Right ventricle myocardium superior (tissue), 1 donor: ENCODE results near the gene MFSD6. TPM values are rescaled to one million over a fixed set of nuclear protein-coding genes. Genes with fewer than 3 reads are reported as not detected.
"Not testable (repeated sequence)": the region's sequence is repeated elsewhere in the genome, so short reads cannot be mapped to it uniquely, and the experiment has no call there.

ENCODE experiments used
- ATAC-seq: fragments of 200-7000 bp; cut with Tn5 transposase; one replicate; pipeline ENCODE4 v1.9.1; 2020; ENCODE audit warnings: mild to moderate bottlenecking; ENCODE audit not compliant: poor library complexity
- DNase-seq: peaks from one replicate; pipeline ENCODE4 v3.0.0-alpha.2; 2020
- intact Hi-C: fragments of 100-400 bp; cut with DNase I; formaldehyde crosslinking; loops from one replicate; pipeline ENCODE4 v1.11.2; 2022
- total RNA-seq: library from RNA; stranded (reverse); fragmentation: NEBNext Ultra II Directional; extraction: Animal tissue kit (Norgen Biotek cat#: 25700); gene quantifications from one replicate; pipeline ENCODE4 v1.2.1, GENCODE V29; 2021
- donor health status: DM: no; HTN: yes; CAD: no; lungs with severe emphysema.

The MFSD6 gene
- total RNA-seq, 1 donor from 2014 or later, result 21.8 TPM

GRCh38 chr2:190425883-190426658 is 17.9 kb downstream of the MFSD6 start:
- no peak for ATAC-seq
- no peak for DNase-seq
- intact Hi-C loops, result no loop called here

- intact Hi-C loops, DNase-seq, ATAC-seq: not testable (repeated sequence)
These were observed 22.7 kb downstream of the MFSD6 start for GRCh38 chr2:190430866-190431265.

DNA sequence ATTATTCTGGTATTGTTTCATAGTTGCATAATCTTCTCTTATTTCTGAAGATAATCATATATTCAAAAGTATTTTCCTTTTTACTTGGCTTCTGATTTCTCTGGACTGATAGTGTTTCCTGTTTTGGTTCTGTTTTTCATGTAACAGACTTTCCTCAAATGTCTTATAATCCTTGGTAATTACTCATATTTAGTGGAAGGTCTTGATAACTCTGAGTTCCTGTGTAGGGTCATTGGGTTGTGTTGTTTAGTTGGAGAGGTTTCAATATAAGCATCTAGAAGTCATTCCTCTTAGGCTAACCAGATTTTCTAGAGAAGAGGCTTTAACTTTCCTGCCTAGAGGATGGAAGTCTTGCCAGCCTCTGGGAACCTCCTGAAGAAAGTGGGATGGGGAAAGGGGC is 23.8 kb downstream of the MFSD6 start:
- no peak for ATAC-seq
- intact Hi-C loops, result no loop called here
- no peak for DNase-seq

- ATAC-seq (no peak), DNase-seq (no peak)
- intact Hi-C loops, result no loop called here
These were observed 24.5 kb downstream of the MFSD6 start for GRCh38 chr2:190432567-190433231.

DNA sequence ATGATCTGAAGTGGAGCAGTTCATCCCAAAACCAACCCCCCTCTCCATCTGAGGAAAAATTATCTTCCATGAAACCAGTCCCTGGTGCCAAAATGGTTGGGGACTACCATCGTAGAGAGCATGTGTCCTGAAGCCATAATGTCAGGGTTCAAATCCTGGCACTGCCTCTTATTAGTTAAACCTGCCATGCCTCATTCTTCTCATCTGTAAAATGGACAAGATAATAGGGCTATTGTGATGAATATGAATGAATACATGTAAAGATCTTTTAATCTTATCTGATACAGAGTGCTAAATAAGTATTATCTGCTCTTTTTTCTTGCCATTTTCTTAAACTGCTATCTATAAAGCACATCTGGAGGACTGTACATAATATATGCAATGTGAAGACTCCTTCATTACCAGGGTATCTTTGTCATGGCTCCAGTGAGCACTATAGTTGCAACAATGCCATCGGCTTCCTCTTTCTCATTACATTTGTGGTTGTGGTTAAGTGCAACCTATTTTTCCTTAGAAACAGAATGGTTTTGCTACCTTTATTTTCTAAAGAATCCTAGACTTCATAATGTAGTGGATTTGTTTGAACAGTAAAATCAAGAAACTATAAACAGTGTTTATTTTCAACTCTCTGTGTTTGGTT is 27.0 kb downstream of the MFSD6 start:
- intact Hi-C loops, result no loop called here
- DNase-seq (no peak), ATAC-seq (no peak)

GRCh38 chr2:190436557-190436956 is 28.4 kb downstream of the MFSD6 start:
- DNase-seq (no peak), ATAC-seq (no peak)
- intact Hi-C loops, result no loop called here

DNA sequence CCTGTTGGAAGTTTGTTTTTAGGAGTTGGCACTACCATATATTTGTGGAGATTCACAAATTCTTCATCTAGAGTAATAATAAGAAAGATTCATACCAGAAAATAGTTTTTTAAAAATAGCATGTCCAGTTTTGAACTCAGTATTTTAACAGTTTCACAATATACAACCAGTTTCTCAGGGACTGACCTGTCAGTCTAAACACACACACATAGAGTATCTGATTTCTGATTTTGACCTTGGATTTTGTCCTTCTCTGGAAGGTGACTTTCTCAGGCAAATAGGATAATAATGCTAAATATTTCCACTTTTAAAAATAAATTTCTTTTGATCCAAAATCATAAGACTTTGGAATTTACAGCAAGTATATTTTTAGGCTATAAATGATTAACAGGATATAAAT is 32.0 kb downstream of the MFSD6 start:
- no peak for ATAC-seq
- intact Hi-C loops, result no loop called here

GRCh38 chr2:190441564-190441963 is 33.4 kb downstream of the MFSD6 start:
- DNase-seq (no peak), ATAC-seq (no peak)
- intact Hi-C loops, result no loop called here

More for the DNA sequence above, 32.0 kb downstream of the MFSD6 start:
- no peak for DNase-seq

DNA sequence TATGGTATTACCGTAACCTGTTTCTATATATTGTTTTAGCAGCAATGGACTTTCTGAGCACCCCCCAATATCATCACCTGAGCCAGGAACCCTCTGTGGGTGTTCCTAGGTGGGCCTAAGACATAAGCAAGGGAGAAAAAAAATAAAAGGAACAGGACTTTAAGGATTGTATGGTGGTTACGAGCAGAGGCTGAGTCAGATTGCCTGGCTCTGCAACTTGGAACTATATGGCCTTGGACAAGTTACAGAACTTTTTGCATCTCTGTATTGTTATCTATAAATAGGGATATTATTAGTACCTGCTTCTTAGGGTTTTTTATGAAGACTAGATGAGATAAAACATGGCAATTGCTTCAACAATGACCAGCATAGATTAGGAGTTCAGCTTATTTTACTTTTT is 34.9 kb downstream of the MFSD6 start:
- DNase-seq (no peak), ATAC-seq (peak; percentile 46)
- intact Hi-C loops, result no loop called here

- peak; percentile 62 for ATAC-seq
- intact Hi-C loops, result no loop called here
- no peak for DNase-seq
These were observed 35.8 kb downstream of the MFSD6 start for GRCh38 chr2:190443778-190444481.

- intact Hi-C loops, result no loop called here
- no peak for ATAC-seq
- no peak for DNase-seq
These were observed 36.8 kb downstream of the MFSD6 start for GRCh38 chr2:190444976-190445375.

DNA sequence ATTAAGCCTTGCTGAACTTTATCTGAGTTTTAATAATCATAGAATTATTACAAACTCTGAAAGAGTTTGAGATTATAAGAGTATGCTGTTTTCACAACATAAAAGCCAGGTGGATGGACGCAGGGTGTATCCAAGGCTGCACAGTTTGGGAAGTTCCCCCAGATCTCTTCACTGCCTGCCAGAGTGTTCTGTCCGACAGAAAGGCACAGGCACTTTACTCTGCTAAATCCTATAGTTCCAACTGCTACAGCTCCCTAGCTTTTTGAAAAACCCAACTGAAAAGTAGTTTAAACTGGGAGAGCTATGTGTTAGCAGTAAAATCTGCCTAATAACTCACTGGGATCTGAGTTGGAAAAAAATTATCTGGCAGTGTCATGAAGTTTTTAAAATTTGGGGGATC is 38.0 kb downstream of the MFSD6 start:
- ATAC-seq (no peak), DNase-seq (no peak)
- intact Hi-C loops, result no loop called here

- no peak for DNase-seq
- no peak for ATAC-seq
- intact Hi-C loops, result no loop called here
These were observed 38.8 kb downstream of the MFSD6 start for GRCh38 chr2:190446750-190447516.

GRCh38 chr2:190447766-190448165 is 39.6 kb downstream of the MFSD6 start:
- ATAC-seq, result no peak
- no peak for DNase-seq
- intact Hi-C loops, result no loop called here

DNA sequence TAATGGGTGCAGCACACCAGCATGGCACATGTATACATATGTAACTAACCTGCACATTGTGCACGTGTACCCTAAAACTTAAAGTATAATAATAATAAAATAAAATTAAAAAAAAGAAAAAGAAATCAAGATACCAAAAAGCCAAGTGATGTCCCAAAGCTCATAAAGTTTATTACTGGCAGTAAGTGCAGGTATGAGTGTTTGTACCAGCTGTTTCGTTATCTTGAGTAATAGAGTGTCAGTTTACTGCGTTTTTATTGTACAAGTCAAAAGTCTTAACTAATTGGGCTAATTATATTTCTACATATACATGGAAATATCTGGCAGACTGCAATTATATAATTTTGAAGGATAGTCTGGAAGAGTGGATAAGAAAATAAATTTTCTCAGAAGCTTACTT is 41.8 kb downstream of the MFSD6 start:
- DNase-seq (no peak), ATAC-seq (no peak)
- intact Hi-C loops, result no loop called here

DNA sequence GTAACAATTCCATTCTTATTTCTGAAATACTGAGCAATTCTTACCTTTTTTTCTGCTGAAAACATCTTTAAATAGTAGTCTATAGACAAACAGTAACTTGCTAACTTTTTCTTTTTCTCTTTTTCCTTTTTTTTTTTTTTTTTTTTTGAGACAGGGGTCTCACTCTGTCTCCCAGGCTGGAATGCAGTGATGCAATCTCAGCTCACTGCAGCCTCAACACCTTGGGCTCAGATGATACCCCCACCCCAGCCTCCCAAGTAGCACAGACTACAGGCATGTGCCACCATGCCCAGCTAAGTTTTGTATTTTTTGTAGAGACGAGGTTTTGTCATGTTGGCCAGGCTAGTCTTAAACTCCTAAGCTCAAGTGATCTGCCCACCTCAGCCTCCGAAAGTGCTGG is 42.2 kb downstream of the MFSD6 start:
- DNase-seq (no peak), ATAC-seq (no peak)
- intact Hi-C loops, result no loop called here

GRCh38 chr2:190451561-190452176 is 43.5 kb downstream of the MFSD6 start:
- ATAC-seq, result no peak
- intact Hi-C loops, result no loop called here

GRCh38 chr2:190452433-190452832 is 44.3 kb downstream of the MFSD6 start:
- intact Hi-C loops, result no loop called here
- no peak for ATAC-seq
- no peak for DNase-seq

More at GRCh38 chr2:190451561-190452176, 43.5 kb downstream of the MFSD6 start:
- no peak for DNase-seq
